22Rv1 (cell line): ENCODE results near the gene MED27.

ENCODE experiments used
- H3K27ac ChIP-seq: fragments of 450-650 bp; 2 replicates; pipeline ENCODE4 v1.5.1; 2017
- CTCF ChIP-seq: fragments of 450-650 bp; IDR thresholded peaks from 2 replicates; pipeline ENCODE4 v1.5.1; 2017; ENCODE audit warnings: mild to moderate bottlenecking
- ZFX ChIP-seq: fragments of 450-650 bp; IDR thresholded peaks from 2 replicates; pipeline ENCODE4 v1.6.1; 2017; ENCODE audit warnings: antibody characterized with exemption, borderline replicate concordance

MED27 gene

GRCh38 chr9:131917009-131917408 lies 162.7 kb downstream of the MED27 start:
- H3K27ac ChIP-seq: no peak overlapping the region
- no peak for TF ChIP-seq ZFX

- no peak for TF ChIP-seq ZFX
- TF ChIP-seq CTCF: no peak
- no peak overlapping the region for H3K27ac ChIP-seq
Measured at GRCh38 chr9:131915181-131915580, 164.5 kb downstream of the MED27 start.

- no peak overlapping the region for H3K27ac ChIP-seq
- TF ChIP-seq ZFX (no peak), CTCF (no peak)
Measured at GRCh38 chr9:131912671-131913070, 167.0 kb downstream of the MED27 start.

GRCh38 chr9:131912069-131912468 lies 167.6 kb downstream of the MED27 start:
- H3K27ac ChIP-seq: no peak overlapping the region
- no peak for TF ChIP-seq ZFX
- no peak for TF ChIP-seq CTCF

- no peak overlapping the region for H3K27ac ChIP-seq
- TF ChIP-seq CTCF (no peak), ZFX (no peak)
Measured at GRCh38 chr9:131910572-131910971, 169.1 kb downstream of the MED27 start.

GRCh38 chr9:131905144-131905543 lies 174.5 kb downstream of the MED27 start:
- no peak overlapping the region for H3K27ac ChIP-seq

GRCh38 chr9:131899296-131900228 lies 180.1 kb downstream of the MED27 start:
- no peak overlapping the region for H3K27ac ChIP-seq
- TF ChIP-seq ZFX: no peak
- TF ChIP-seq CTCF: no peak

More at GRCh38 chr9:131905144-131905543, 174.5 kb downstream of the MED27 start:
- no peak for TF ChIP-seq CTCF
- TF ChIP-seq ZFX: no peak
